H9 (cell line): ENCODE measurements around the gene METTL9. TPM values are rescaled to one million over a fixed set of nuclear protein-coding genes. Genes with fewer than 3 reads are reported as not detected.

Experiments used
- DNase-seq: peaks from one replicate; pipeline ENCODE4 v3.0.0-alpha.2; 2017
- H2AFZ ChIP-seq: one replicate; pipeline ENCODE4 v1.6.1; 2013; ENCODE audit warnings: mild to moderate bottlenecking, low read length, control low read depth, moderate library complexity
- H2AK5ac ChIP-seq: 2 replicates; pipeline ENCODE4 v1.6.1; 2013; ENCODE audit warnings: low read length, control low read depth, mixed read lengths; ENCODE audit not compliant: insufficient read length
- H2BK120ac ChIP-seq: one replicate; pipeline ENCODE4 v1.6.1; 2013; ENCODE audit warnings: low read depth, mild to moderate bottlenecking, low read length, control low read depth, inconsistent platforms; ENCODE audit not compliant: poor library complexity, severe bottlenecking
- H2BK12ac ChIP-seq: 2 replicates; pipeline ENCODE4 v1.6.1; 2013; ENCODE audit warnings: low read length, control low read depth, mixed read lengths, low read depth; ENCODE audit not compliant: insufficient read length
- H2BK15ac ChIP-seq: 2 replicates; pipeline ENCODE4 v1.6.1; 2013; ENCODE audit warnings: low read depth, low read length, control low read depth
- H2BK20ac ChIP-seq: one replicate; pipeline ENCODE4 v1.6.1; 2013; ENCODE audit warnings: low read depth, mild to moderate bottlenecking, low read length, control low read depth, inconsistent platforms; ENCODE audit not compliant: poor library complexity, severe bottlenecking
- H2BK5ac ChIP-seq: 2 replicates; pipeline ENCODE4 v1.6.1; 2013; ENCODE audit warnings: low read length, control low read depth, mixed read lengths; ENCODE audit not compliant: insufficient read length
- H3K14ac ChIP-seq: 2 replicates; pipeline ENCODE4 v1.6.1; 2013; ENCODE audit warnings: low read length, control low read depth; ENCODE audit not compliant: insufficient read depth
- H3K18ac ChIP-seq: 2 replicates; pipeline ENCODE4 v1.6.1; 2013; ENCODE audit warnings: low read depth, mild to moderate bottlenecking, mixed read lengths, low read length, control low read depth; ENCODE audit not compliant: insufficient read length
- H3K23ac ChIP-seq: 2 replicates; pipeline ENCODE4 v1.6.1; 2013; ENCODE audit warnings: low read length, control low read depth, mixed read lengths, low read depth; ENCODE audit not compliant: insufficient read length
- H3K23me2 ChIP-seq: 2 replicates; pipeline ENCODE4 v1.6.1; 2013; ENCODE audit warnings: low read depth, mild to moderate bottlenecking, mixed read lengths, low read length, control low read depth; ENCODE audit not compliant: insufficient read length, poor library complexity, severe bottlenecking
- H3K27ac ChIP-seq: 2 replicates; pipeline ENCODE4 v1.5.1; 2013; ENCODE audit warnings: low read length, control low read depth, mixed read lengths, low read depth; ENCODE audit not compliant: insufficient read length
- H3K27me3 ChIP-seq: 2 replicates; pipeline ENCODE4 v1.6.1; 2013; ENCODE audit warnings: low read length, control low read depth, inconsistent platforms; ENCODE audit not compliant: insufficient read depth
- H3K4ac ChIP-seq: 2 replicates; pipeline ENCODE4 v1.6.1; 2013; ENCODE audit warnings: low read depth, mild to moderate bottlenecking, control low read depth, inconsistent platforms, low read length, moderate library complexity
- H3K4me1 ChIP-seq: 2 replicates; pipeline ENCODE4 v1.6.1; 2013; ENCODE audit warnings: low read length, control low read depth, inconsistent platforms; ENCODE audit not compliant: insufficient read depth
- H3K4me2 ChIP-seq: 2 replicates; pipeline ENCODE4 v1.6.1; 2013; ENCODE audit warnings: low read length, control low read depth, mixed read lengths; ENCODE audit not compliant: insufficient read length, insufficient read depth
- H3K56ac ChIP-seq: 2 replicates; pipeline ENCODE4 v1.6.1; 2013; ENCODE audit warnings: low read depth, mild to moderate bottlenecking, mixed read lengths, low read length, control low read depth; ENCODE audit not compliant: insufficient read length
- H3K79me1 ChIP-seq: 2 replicates; pipeline ENCODE4 v1.6.1; 2013; ENCODE audit warnings: low read depth, mild to moderate bottlenecking, moderate library complexity, low read length, control low read depth, inconsistent platforms; ENCODE audit not compliant: insufficient read depth, poor library complexity, severe bottlenecking
- H3K79me2 ChIP-seq: 2 replicates; pipeline ENCODE4 v1.6.1; 2013; ENCODE audit warnings: low read length, control low read depth, inconsistent platforms; ENCODE audit not compliant: insufficient read depth
- H3K9ac ChIP-seq: 2 replicates; pipeline ENCODE4 v1.6.1; 2013; ENCODE audit warnings: low read length, control low read depth, mixed read lengths; ENCODE audit not compliant: insufficient read length; ENCODE audit errors: extremely low read depth
- H3K9me3 ChIP-seq: one replicate; pipeline ENCODE4 v1.6.1; 2013; ENCODE audit warnings: low read depth, low read length, inconsistent platforms; ENCODE audit not compliant: control insufficient read depth
- H3T11ph ChIP-seq: one replicate; pipeline ENCODE4 v1.6.1; 2013; ENCODE audit warnings: mild to moderate bottlenecking, low read length, control low read depth, inconsistent platforms
- H4K20me1 ChIP-seq: one replicate; pipeline ENCODE4 v1.6.1; 2013; ENCODE audit not compliant: control insufficient read depth, insufficient read length, insufficient read depth
- H4K5ac ChIP-seq: 2 replicates; pipeline ENCODE4 v1.6.1; 2013; ENCODE audit warnings: low read depth, mild to moderate bottlenecking, mixed read lengths, low read length, control low read depth; ENCODE audit not compliant: insufficient read length
- H4K8ac ChIP-seq: replicated peaks from 2 replicates; pipeline ENCODE4 v1.6.1; 2013; ENCODE audit warnings: low read length, control low read depth, mixed read lengths, low read depth; ENCODE audit not compliant: insufficient read length
- H4K91ac ChIP-seq: 2 replicates; pipeline ENCODE4 v1.6.1; 2013; ENCODE audit warnings: low read depth, mild to moderate bottlenecking, moderate library complexity, mixed read lengths, low read length, control low read depth; ENCODE audit not compliant: insufficient read length
- H3K27ac Mint-ChIP-seq, 3 experiments: 2 replicates in 2 of 3; 3 replicates in 1 of 3; pipeline ENCODE4 v1.8.0; 2020 to 2021; ENCODE audit warnings: mixed read lengths in 3 of 3, mild to moderate bottlenecking in 1 of 3, moderate library complexity in 1 of 3
- H3K27me3 Mint-ChIP-seq: 2 replicates; pipeline ENCODE4 v1.8.0; 2021; ENCODE audit warnings: low read depth, mild to moderate bottlenecking, moderate library complexity, mixed read lengths
- H3K36me3 Mint-ChIP-seq, 3 experiments: 2 replicates in 2 of 3; 3 replicates in 1 of 3; pipeline ENCODE4 v1.8.0; 2020 to 2021; ENCODE audit warnings: low read depth in 3 of 3, mixed read lengths in 3 of 3; ENCODE audit not compliant: insufficient read depth in 1 of 3
- H3K4me1 Mint-ChIP-seq, 2 experiments: 2 replicates each; pipeline ENCODE4 v1.8.0; 2020; ENCODE audit warnings: mixed read lengths in 2 of 2
- H3K4me3 Mint-ChIP-seq, 2 experiments: 2 replicates in 1 of 2; 3 replicates in 1 of 2; pipeline ENCODE4 v1.8.0; 2020 to 2021; ENCODE audit warnings: mild to moderate bottlenecking in 2 of 2, mixed read lengths in 2 of 2, moderate library complexity in 1 of 2
- H3K9me3 Mint-ChIP-seq, 2 experiments: 2 replicates in 1 of 2; 3 replicates in 1 of 2; pipeline ENCODE4 v1.8.0; 2020; ENCODE audit warnings: mild to moderate bottlenecking in 2 of 2, mixed read lengths in 2 of 2, moderate library complexity in 1 of 2
- CTCF ChIP-seq: fragments of 200-600 bp; sonication (generic); conservative IDR thresholded peaks from 3 replicates; pipeline ENCODE4 v1.8.0; 2021; ENCODE audit warnings: antibody characterized with exemption, mild to moderate bottlenecking
- WGBS: extraction: QIAGEN DNeasy Blood & Tissue Kit; methylation state at CpG from one replicate; pipeline ENCODE4 v1.1.7; 2013; ENCODE audit warnings: missing lambda C conversion rate, low lambda C conversion rate, mixed read lengths; ENCODE audit not compliant: insufficient read length; ENCODE audit errors: extremely low coverage; 5-methylcytosine and 5-hydroxymethylcytosine counted together
- total RNA-seq: library from RNA; stranded (reverse); gene quantifications from 2 replicates; pipeline ENCODE4 v1.2.1, GENCODE V29; 2021

METTL9 gene
- total RNA-seq, 1 experiment from 2014 or later: 108 TPM

- H2BK15ac ChIP-seq: no peak overlapping the region
- H4K20me1 ChIP-seq: no peaks in the 10 kb centered on the region
- H3K27me3 ChIP-seq: no peaks in the 10 kb centered on the region
- Mint-ChIP-seq H3K4me3 (no peak overlapping the region; a peak in 1 of 5 replicates), H3K4me1 (peaks cover 12 to 13% of the 10 kb centered on the region in 2 experiments), H3K9me3 (no peaks in the 10 kb centered on the region), H3K27me3 (peaks cover 6% of the 10 kb centered on the region; the same call in 1 of the 2 replicates), H3K27ac (no peak overlapping the region), H3K36me3 (no peaks in the 10 kb centered on the region)
- H3K9me3 ChIP-seq: no peaks in the 10 kb centered on the region
- no peak overlapping the region for H3K18ac ChIP-seq
- H2BK120ac ChIP-seq: no peak overlapping the region
- no peak overlapping the region for H2BK12ac ChIP-seq
- no peak overlapping the region for H2BK20ac ChIP-seq
- H4K5ac ChIP-seq: no peak overlapping the region
- H3K9ac ChIP-seq: no peak overlapping the region
- no peak overlapping the region for H4K91ac ChIP-seq
- no peak overlapping the region for H3K27ac ChIP-seq
- H3K4me1 ChIP-seq: no peaks in the 10 kb centered on the region; the same call in 1 of the 2 replicates
- H3K4me2 ChIP-seq: no peak overlapping the region
- no peak overlapping the region for H3K4ac ChIP-seq
- no CpG with 5 or more reads among the region's 10 CpGs for WGBS
- no peak overlapping the region for H4K8ac ChIP-seq
- H2AFZ ChIP-seq: no peak overlapping the region
- no peak for DNase-seq
- TF ChIP-seq CTCF: no peak
- H3K79me2 ChIP-seq: no peaks in the 10 kb centered on the region
- no peak overlapping the region for H3K14ac ChIP-seq
- no peak overlapping the region for H3K23ac ChIP-seq
- H2AK5ac ChIP-seq: no peak overlapping the region
- no peak overlapping the region for H3T11ph ChIP-seq
- no peak overlapping the region for H2BK5ac ChIP-seq
- no peak overlapping the region for H3K56ac ChIP-seq
- no peaks in the 10 kb centered on the region for H3K79me1 ChIP-seq
- no peaks in the 10 kb centered on the region for H3K23me2 ChIP-seq
Measured at GRCh38 chr16:21664801-21665492, 65.6 kb downstream of the METTL9 start.
